SK-N-SH (cell line): ENCODE measurements around the gene SOD3. TPM values are rescaled to one million over a fixed set of nuclear protein-coding genes. Genes with fewer than 3 reads are reported as not detected.

Experiments used
- CTCF ChIA-PET: fragments of 300-600, 350-600 bp; formaldehyde crosslinking; extraction: SDS; loops from one replicate; lab custom pipeline; 2021; lab: Yijun Ruan, JAX
- POLR2A ChIA-PET: fragments of 350-600 bp; sonication (Branson Sonifier 250); formaldehyde crosslinking; extraction: SDS; loops from one replicate; lab custom pipeline; 2020; ENCODE audit warnings: antibody characterized with exemption, inconsistent platforms; lab: Yijun Ruan, JAX
- DNase-seq: peaks from one replicate; pipeline ENCODE4 v3.0.0; 2012
- H2AFZ ChIP-seq: fragments of 200-600 bp; sonication (generic); 2 replicates; pipeline ENCODE4 v1.8.1; 2016; ENCODE audit warnings: antibody characterized with exemption, mild to moderate bottlenecking, low read depth
- H3F3A ChIP-seq: fragments of 200-600 bp; sonication (generic); replicated peaks from 2 replicates; pipeline ENCODE3; 2016; ENCODE audit warnings: antibody characterized with exemption, mild to moderate bottlenecking; ENCODE audit not compliant: insufficient read depth
- H3K27ac ChIP-seq, 2 experiments: fragments of 200-500 bp in 1 of 2; fragments of 200-600 bp in 1 of 2; sonication (Bioruptor generic) in 1 of 2; sonication (generic), shearing (Covaris generic) in 1 of 2; 2 replicates each; pipeline versions ENCODE4 v1.5.1 to v1.6.1; 2014 to 2016; ENCODE audit warnings: low read depth in 2 of 2, inconsistent platforms in 1 of 2, low read length in 1 of 2, mild to moderate bottlenecking in 1 of 2, mixed read lengths in 1 of 2
- H3K27me3 ChIP-seq: fragments of 200-600 bp; sonication (generic), shearing (Covaris generic); 2 replicates; pipeline ENCODE4 v1.6.1; 2016; ENCODE audit warnings: mixed run types; ENCODE audit not compliant: insufficient read depth
- H3K36me3 ChIP-seq, 2 experiments: fragments of 200-500 bp in 1 of 2; fragments of 200-600 bp in 1 of 2; sonication (Bioruptor generic) in 1 of 2; sonication (generic) in 1 of 2; replicated peaks in 1 of 2; 2 replicates each; pipeline versions ENCODE3 to v1.5.1; 2014 to 2016; ENCODE audit warnings: low read length in 1 of 2, mild to moderate bottlenecking in 1 of 2; ENCODE audit not compliant: insufficient read depth in 2 of 2, control insufficient read depth in 1 of 2
- H3K4me1 ChIP-seq, 2 experiments: fragments of 200-500 bp in 1 of 2; fragments of 200-600 bp in 1 of 2; sonication (Bioruptor generic) in 1 of 2; sonication (generic), shearing (Covaris generic) in 1 of 2; 2 replicates each; pipeline versions ENCODE4 v1.5.1 to v1.6.1; 2014 to 2016; ENCODE audit warnings: low read depth in 1 of 2, low read length in 1 of 2, mixed run types in 1 of 2; ENCODE audit not compliant: insufficient read depth in 2 of 2, control insufficient read depth in 1 of 2
- H3K4me2 ChIP-seq: fragments of 200-600 bp; sonication (generic), shearing (Covaris generic); 2 replicates; pipeline ENCODE4 v1.6.1; 2017; ENCODE audit warnings: mixed run types
- H3K4me3 ChIP-seq, 2 experiments: fragments of 200-500 bp in 1 of 2; fragments of 200-600 bp in 1 of 2; sonication (Bioruptor generic) in 1 of 2; sonication (generic), shearing (Covaris generic) in 1 of 2; 2 replicates each; pipeline versions ENCODE4 v1.5.1 to v1.8.1; 2014 to 2016; ENCODE audit warnings: low read depth in 2 of 2, inconsistent platforms in 1 of 2, low read length in 1 of 2, mild to moderate bottlenecking in 1 of 2, mixed read lengths in 1 of 2, moderate library complexity in 1 of 2
- H3K79me2 ChIP-seq: fragments of 200-600 bp; sonication (generic); 2 replicates; pipeline ENCODE4 v1.8.1; 2017; ENCODE audit warnings: mild to moderate bottlenecking; ENCODE audit not compliant: insufficient read depth
- H3K9ac ChIP-seq: fragments of 200-600 bp; sonication (generic); 2 replicates; pipeline ENCODE4 v1.6.1; 2017; ENCODE audit warnings: mixed run types
- H3K9me2 ChIP-seq: fragments of 200-600 bp; sonication (generic); 2 replicates; pipeline ENCODE4 v1.6.1; 2017; ENCODE audit warnings: mixed run types
- H3K9me3 ChIP-seq: fragments of 200-600 bp; sonication (generic); 2 replicates; pipeline ENCODE4 v1.6.1; 2017; ENCODE audit warnings: mixed run types, mild to moderate bottlenecking, moderate library complexity
- H4K20me1 ChIP-seq: fragments of 200-600 bp; sonication (generic); 2 replicates; pipeline ENCODE4 v1.6.1; 2017; ENCODE audit warnings: mild to moderate bottlenecking, mixed run types; ENCODE audit not compliant: insufficient read depth
- EZH2phosphoT487 ChIP-seq: fragments of 200-600 bp; sonication (generic); IDR thresholded peaks from 2 replicates; pipeline ENCODE4 v1.6.1; 2017; ENCODE audit warnings: low read depth, mixed run types, mild to moderate bottlenecking, antibody characterized with exemption, moderate library complexity, borderline replicate concordance
- GATA2 ChIP-seq: sonication (generic); formaldehyde crosslinking; IDR thresholded peaks from 2 replicates; pipeline ENCODE4 v1.5.0; 2020; ENCODE audit warnings: mild to moderate bottlenecking, missing genetic modification reagents
- JUND ChIP-seq: IDR thresholded peaks from 2 replicates; pipeline ENCODE4 v1.4.0; 2012
- MEF2A ChIP-seq: IDR thresholded peaks from 2 replicates; pipeline ENCODE4 v1.4.0; 2012; ENCODE audit warnings: low read depth, borderline replicate concordance
- NRF1 ChIP-seq: IDR thresholded peaks from 2 replicates; pipeline ENCODE4 v1.6.1; 2012; ENCODE audit warnings: low read depth, mild to moderate bottlenecking, low read length
- POLR2AphosphoS5 ChIP-seq: IDR thresholded peaks from 2 replicates; pipeline ENCODE4 v1.6.1; 2012; ENCODE audit warnings: low read depth, low read length
- RAD21 ChIP-seq: IDR thresholded peaks from 2 replicates; pipeline ENCODE4 v1.6.1; 2012; ENCODE audit warnings: mild to moderate bottlenecking, low read length
- REST ChIP-seq: IDR thresholded peaks from 2 replicates; pipeline ENCODE4 v1.6.1; 2012; ENCODE audit warnings: mild to moderate bottlenecking, low read depth, low read length, moderate library complexity
- RXRA ChIP-seq: IDR thresholded peaks from 2 replicates; pipeline ENCODE4 v1.4.0; 2012; ENCODE audit warnings: low read depth, mild to moderate bottlenecking, borderline replicate concordance
- SIN3A ChIP-seq: IDR thresholded peaks from 2 replicates; pipeline ENCODE4 v1.6.1; 2012; ENCODE audit warnings: low read depth, mild to moderate bottlenecking, low read length, moderate library complexity, borderline replicate concordance
- TAF1 ChIP-seq: IDR thresholded peaks from 2 replicates; pipeline ENCODE4 v1.6.1; 2012; ENCODE audit warnings: low read depth, mild to moderate bottlenecking, low read length, moderate library complexity, borderline replicate concordance
- WGBS: methylation state at CpG from one replicate; pipeline ENCODE4 v1.1.6; 2017; ENCODE audit warnings: low lambda C conversion rate; 5-methylcytosine and 5-hydroxymethylcytosine counted together
- polyA plus RNA-seq, 3 experiments: library from polyadenylated mRNA; depleted of rRNA; stranded (reverse); fragments of >200 nt; gene quantifications; 2 replicates each; pipeline ENCODE4 v1.2.3, GENCODE V29; 2012
- TF ChIP-seq, protein P1 (sequence below): fragments of 150-350 bp; IDR thresholded peaks from 2 replicates; pipeline ENCODE4 v1.6.1; 2017; ENCODE audit warnings: antibody characterized with exemption, low read length, low read depth, borderline replicate concordance
- TF ChIP-seq, protein P2 (sequence below): IDR thresholded peaks from 2 replicates; pipeline ENCODE4 v1.4.0; 2012; ENCODE audit warnings: low read depth, borderline replicate concordance

SOD3 gene
- polyA plus RNA-seq, 1 of the 3 experiments (the other 2 are of a cell fraction) = 21.6 TPM

- Histone ChIP-seq H3K4me2 (no peak overlapping the region), H2AFZ (no peak overlapping the region), H3K27me3 (no peaks in the 10 kb centered on the region), H3K79me2 (no peaks in the 10 kb centered on the region), H3K9me2 (no peaks in the 10 kb centered on the region), H3K4me3 (no peak overlapping the region), H3K27ac (peak overlapping the region in 1 of 2 experiments; percentile 87; a peak in 1 of 4 replicates), H4K20me1 (no peaks in the 10 kb centered on the region), H3K36me3 (peaks cover 0 to 4% of the 10 kb centered on the region in 2 experiments), H3K9ac (no peak overlapping the region), H3F3A (peaks cover 23% of the 10 kb centered on the region), H3K9me3 (no peaks in the 10 kb centered on the region), H3K4me1 (peaks cover 0 to 23% of the 10 kb centered on the region in 2 experiments; a peak in 2 of 4 replicates)
- ChIA-PET POLR2A (no interaction called here), CTCF (no interaction called here)
- WGBS = 60% methylated on average over 3 of the region's 4 CpGs
- TF ChIP-seq, protein P1, sequence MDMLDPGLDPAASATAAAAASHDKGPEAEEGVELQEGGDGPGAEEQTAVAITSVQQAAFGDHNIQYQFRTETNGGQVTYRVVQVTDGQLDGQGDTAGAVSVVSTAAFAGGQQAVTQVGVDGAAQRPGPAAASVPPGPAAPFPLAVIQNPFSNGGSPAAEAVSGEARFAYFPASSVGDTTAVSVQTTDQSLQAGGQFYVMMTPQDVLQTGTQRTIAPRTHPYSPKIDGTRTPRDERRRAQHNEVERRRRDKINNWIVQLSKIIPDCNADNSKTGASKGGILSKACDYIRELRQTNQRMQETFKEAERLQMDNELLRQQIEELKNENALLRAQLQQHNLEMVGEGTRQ = no peak
- TF ChIP-seq JUND (no peak), RAD21 (no peak), RXRA (no peak), NRF1 (no peak), EZH2phosphoT487 (no peak), TAF1 (no peak), MEF2A (no peak), SIN3A (no peak), REST (no peak), GATA2 (CRISPR knock-in tag) (no peak), POLR2AphosphoS5 (no peak)
- TF ChIP-seq, protein P2, sequence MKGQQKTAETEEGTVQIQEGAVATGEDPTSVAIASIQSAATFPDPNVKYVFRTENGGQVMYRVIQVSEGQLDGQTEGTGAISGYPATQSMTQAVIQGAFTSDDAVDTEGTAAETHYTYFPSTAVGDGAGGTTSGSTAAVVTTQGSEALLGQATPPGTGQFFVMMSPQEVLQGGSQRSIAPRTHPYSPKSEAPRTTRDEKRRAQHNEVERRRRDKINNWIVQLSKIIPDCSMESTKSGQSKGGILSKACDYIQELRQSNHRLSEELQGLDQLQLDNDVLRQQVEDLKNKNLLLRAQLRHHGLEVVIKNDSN = no peak
- no peak for DNase-seq
These were observed 54.0 kb downstream of the SOD3 start for GRCh38 chr4:24849351-24849750.
